Keratinocyte (primary cell): ENCODE results near the gene DHODH. TPM values are rescaled to one million over a fixed set of nuclear protein-coding genes. Genes with fewer than 3 reads are reported as not detected.
"Not testable (repeated sequence)": the region's sequence is repeated elsewhere in the genome, so short reads cannot be mapped to it uniquely, and the experiment has no call there.

ENCODE experiments used
- DNase-seq: peaks from one replicate; pipeline ENCODE4 v3.0.0-alpha.2; 2011; ENCODE audit warnings: low read depth, missing footprints, low spot score
- FAIRE-seq: peaks from 2 replicates; lab custom pipeline; 2011; peaks lifted over from hg19 to GRCh38; lab: Jason Lieb, UNC
- H2AFZ ChIP-seq: 2 replicates; pipeline ENCODE4 v1.6.0; 2012; ENCODE audit warnings: low read length, control low read depth, inconsistent platforms; ENCODE audit not compliant: control insufficient read depth
- H3K27ac ChIP-seq: 2 replicates; pipeline ENCODE4 v1.5.1; 2011; ENCODE audit warnings: low read length; ENCODE audit not compliant: control insufficient read depth, insufficient read depth
- H3K27me3 ChIP-seq: 3 replicates; pipeline ENCODE4 v1.6.0; 2011; ENCODE audit warnings: low read length; ENCODE audit not compliant: control insufficient read depth, insufficient read depth; ENCODE audit errors: extremely low read depth
- H3K36me3 ChIP-seq, 2 experiments: 2 replicates in 1 of 2; 3 replicates in 1 of 2; pipeline ENCODE4 v1.5.1; 2011; ENCODE audit warnings: low read length in 2 of 2, mild to moderate bottlenecking in 1 of 2; ENCODE audit not compliant: control insufficient read depth in 2 of 2, insufficient read depth in 2 of 2; ENCODE audit errors: extremely low read depth in 1 of 2
- H3K4me1 ChIP-seq: 3 replicates; pipeline ENCODE4 v1.5.1; 2011; ENCODE audit warnings: low read length; ENCODE audit not compliant: control insufficient read depth, insufficient read depth; ENCODE audit errors: extremely low read depth
- H3K4me2 ChIP-seq: 3 replicates; pipeline ENCODE4 v1.6.0; 2011; ENCODE audit warnings: low read depth, low read length; ENCODE audit not compliant: control insufficient read depth, insufficient read depth; ENCODE audit errors: extremely low read depth
- H3K4me3 ChIP-seq, 3 experiments: fragments of 200-600 bp in 1 of 3; sonication (generic) in 1 of 3; 2 replicates in 2 of 3; 3 replicates in 1 of 3; pipeline ENCODE4 v1.5.1; 2011 to 2016; ENCODE audit warnings: low read length in 3 of 3, mild to moderate bottlenecking in 3 of 3, control low read depth in 2 of 3, inconsistent platforms in 1 of 3, low read depth in 1 of 3, mixed read lengths in 1 of 3, mixed run types in 1 of 3, moderate library complexity in 1 of 3; ENCODE audit not compliant: control insufficient read depth in 2 of 3, insufficient read depth in 2 of 3; ENCODE audit errors: extremely low read depth in 1 of 3
- H3K79me2 ChIP-seq: 2 replicates; pipeline ENCODE4 v1.6.0; 2012; ENCODE audit warnings: low read length; ENCODE audit not compliant: control insufficient read depth, insufficient read depth
- H3K9ac ChIP-seq: 3 replicates; pipeline ENCODE4 v1.6.0; 2011; ENCODE audit warnings: low read length; ENCODE audit not compliant: control insufficient read depth, insufficient read depth; ENCODE audit errors: extremely low read depth
- H3K9me1 ChIP-seq: 3 replicates; pipeline ENCODE4 v1.6.0; 2011; ENCODE audit warnings: low read length; ENCODE audit not compliant: control insufficient read depth, insufficient read depth; ENCODE audit errors: extremely low read depth
- H3K9me3 ChIP-seq: 2 replicates; pipeline ENCODE4 v1.5.1; 2012; ENCODE audit warnings: low read depth, low read length; ENCODE audit not compliant: control insufficient read depth
- H4K20me1 ChIP-seq: 3 replicates; pipeline ENCODE4 v1.6.0; 2011; ENCODE audit warnings: low read length; ENCODE audit not compliant: control insufficient read depth, insufficient read depth; ENCODE audit errors: extremely low read depth
- CTCF ChIP-seq, 3 experiments: IDR thresholded peaks in 1 of 3; conservative IDR thresholded peaks in 1 of 3; optimal IDR thresholded peaks in 1 of 3; 2 replicates in 2 of 3; 3 replicates in 1 of 3; pipeline versions ENCODE3 to v1.5.1; 2011; ENCODE audit warnings: low read length in 3 of 3, mild to moderate bottlenecking in 3 of 3, moderate library complexity in 2 of 3, control low read depth in 1 of 3, inconsistent platforms in 1 of 3; ENCODE audit not compliant: insufficient read depth in 2 of 3; ENCODE audit errors: extremely low read depth in 1 of 3
- EZH2 ChIP-seq: IDR thresholded peaks from one replicate; pipeline ENCODE4 v1.6.1; 2012; ENCODE audit warnings: inconsistent platforms, mild to moderate bottlenecking, low read length, moderate library complexity
- dilution Hi-C: fragments of 300-500 bp; cut with MboI; formaldehyde crosslinking; loops from one replicate; pipeline ENCODE4 v1.7.0; 2020; ENCODE audit warnings: low sequenced_read_pairs; ENCODE audit not compliant: extremely low pct_ligation_motif_present
- polyA plus RNA-seq, 5 experiments: library from polyadenylated mRNA; depleted of rRNA in 3 of 5; stranded (reverse) in 3 of 5; stranded (forward) in 1 of 5; unstranded in 1 of 5; fragments of >200 nt; gene quantifications; 1 replicate in 1 of 5; 2 replicates in 3 of 5; 3 replicates in 1 of 5; pipeline versions ENCODE4 v1.2.1 to v1.2.3, GENCODE V29; 2011 to 2012; ENCODE audit warnings: missing spikeins in 2 of 5, low read depth in 1 of 5, low replicate concordance in 1 of 5

DHODH gene
- polyA plus RNA-seq, 1 donor (not counting 4 experiments of a cell fraction or from before 2014, with no cell fraction given), result 5.4 TPM

- Histone ChIP-seq H3K27ac (no peak overlapping the region), H3K9me1 (no peaks in the 10 kb centered on the region), H3K4me1 (no peaks in the 10 kb centered on the region), H3K79me2 (no peaks in the 10 kb centered on the region), H3K9me3 (no peaks in the 10 kb centered on the region), H3K36me3 (no peaks in the 10 kb centered on the region), H3K4me3 (no peak overlapping the region), H3K4me2 (no peak overlapping the region), H3K27me3 (no peaks in the 10 kb centered on the region), H2AFZ (no peak overlapping the region), H4K20me1 (no peaks in the 10 kb centered on the region), H3K9ac (no peak overlapping the region)
- TF ChIP-seq EZH2, result no peak
- TF ChIP-seq CTCF (optimal IDR thresholded peaks at IDR 0.05 in 1 of 3, IDR thresholded peaks at IDR 0.05 in 1 of 3, conservative IDR thresholded peaks at IDR 0.05 in 1 of 3; ENCODE audit: extremely low read depth in 1 of 3, insufficient read depth in 2 of 3, low read length in 3 of 3), result no peak
- dilution Hi-C loops, result no loop called here
- no peak for DNase-seq
- no peak for FAIRE-seq
Measured at GRCh38 chr16:72051818-72052217, 43.3 kb downstream of the DHODH start.

GRCh38 chr16:72054254-72054847, 45.8 kb downstream of the DHODH start, which contains the start of gene HP:
Gene HP (plus strand): TSS chr16:72054505. CDS start chr16:72054653, 148 bp downstream.
- H2AFZ ChIP-seq, DNase-seq, FAIRE-seq: not testable (repeated sequence)

GRCh38 chr16:72055911-72056310, 47.4 kb downstream of the DHODH start:
- no peak for FAIRE-seq
- no peaks in the 10 kb centered on the region for H4K20me1 ChIP-seq

More at GRCh38 chr16:72054254-72054847, 45.8 kb downstream of the DHODH start, which contains the start of gene HP:
- H4K20me1 ChIP-seq, H3K4me3 ChIP-seq, H3K79me2 ChIP-seq, H3K36me3 ChIP-seq, H3K27me3 ChIP-seq, H3K4me1 ChIP-seq, H3K4me2 ChIP-seq, H3K9ac ChIP-seq, H3K27ac ChIP-seq, H3K9me3 ChIP-seq, dilution Hi-C loops, H3K9me1 ChIP-seq: not testable (repeated sequence)

More at GRCh38 chr16:72055911-72056310, 47.4 kb downstream of the DHODH start:
- H3K9me1 ChIP-seq, result no peaks in the 10 kb centered on the region
- H3K4me1 ChIP-seq, result no peaks in the 10 kb centered on the region
- no peak for DNase-seq
- H3K4me2 ChIP-seq, result no peak overlapping the region
- no peak overlapping the region for H3K27ac ChIP-seq
- no peak overlapping the region for H3K9ac ChIP-seq
- H2AFZ ChIP-seq, result no peak overlapping the region
- H3K36me3 ChIP-seq, result no peaks in the 10 kb centered on the region
- H3K27me3 ChIP-seq, result no peaks in the 10 kb centered on the region
- H3K9me3 ChIP-seq, result no peaks in the 10 kb centered on the region
- TF ChIP-seq CTCF (optimal IDR thresholded peaks at IDR 0.05 in 1 of 3, IDR thresholded peaks at IDR 0.05 in 1 of 3, conservative IDR thresholded peaks at IDR 0.05 in 1 of 3; ENCODE audit: extremely low read depth in 1 of 3, insufficient read depth in 2 of 3, low read length in 3 of 3) (no peak), EZH2 (no peak)
- dilution Hi-C loops, result no loop called here
- no peak overlapping the region for H3K4me3 ChIP-seq
- H3K79me2 ChIP-seq, result no peaks in the 10 kb centered on the region
